ENCODE results near the gene AKR1E2.

AKR1E2 gene

DNA sequence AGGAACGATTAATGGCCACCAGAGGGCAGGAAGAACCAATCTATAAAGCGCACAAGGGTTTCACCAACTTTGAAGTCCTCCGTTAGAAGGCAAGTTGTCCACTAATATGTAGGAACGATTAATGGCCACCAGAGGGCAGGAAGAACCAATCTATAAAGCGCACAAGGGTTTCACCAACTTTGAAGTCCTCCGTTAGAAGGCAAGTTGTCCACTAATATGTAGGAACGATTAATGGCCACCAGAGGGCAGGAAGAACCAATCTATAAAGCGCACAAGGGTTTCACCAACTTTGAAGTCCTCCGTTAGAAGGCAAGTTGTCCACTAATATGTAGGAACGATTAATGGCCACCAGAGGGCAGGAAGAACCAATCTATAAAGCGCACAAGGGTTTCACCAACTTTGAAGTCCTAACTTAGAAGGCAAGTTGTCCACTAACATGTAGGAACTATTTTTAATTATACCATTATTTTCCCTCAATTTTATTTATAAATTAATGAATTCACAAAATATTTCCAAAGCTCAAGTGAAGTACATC lies 10.3 kb upstream of the AKR1E2 start:
- peak; percentile 29 for DNase-seq

GRCh38 chr10:4816966-4817365 lies 9.0 kb upstream of the AKR1E2 start:
- DNase-seq = no peak

- DNase-seq = no peak
Observed at GRCh38 chr10:4819067-4819466, 6.9 kb upstream of the AKR1E2 start.

DNA sequence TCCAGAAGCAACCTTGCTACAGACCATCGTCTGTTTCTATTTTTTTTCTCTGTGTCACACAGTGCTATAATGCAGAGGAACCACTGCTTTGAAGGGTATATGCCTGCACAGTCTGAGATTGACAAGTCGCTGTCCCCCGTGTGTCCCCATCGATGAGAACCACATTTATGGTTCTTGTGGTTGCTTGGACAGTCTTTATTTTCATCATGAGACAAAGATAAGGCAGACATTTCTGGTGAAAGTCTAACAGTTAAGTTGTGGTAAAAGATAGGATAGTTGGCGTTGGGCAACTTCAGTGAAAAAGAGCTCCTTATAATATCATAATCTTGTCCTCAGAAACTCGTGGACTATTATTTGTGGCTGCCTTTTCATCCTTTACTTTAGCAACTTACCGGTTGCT lies 6.3 kb upstream of the AKR1E2 start:
- DNase-seq = no peak

DNA sequence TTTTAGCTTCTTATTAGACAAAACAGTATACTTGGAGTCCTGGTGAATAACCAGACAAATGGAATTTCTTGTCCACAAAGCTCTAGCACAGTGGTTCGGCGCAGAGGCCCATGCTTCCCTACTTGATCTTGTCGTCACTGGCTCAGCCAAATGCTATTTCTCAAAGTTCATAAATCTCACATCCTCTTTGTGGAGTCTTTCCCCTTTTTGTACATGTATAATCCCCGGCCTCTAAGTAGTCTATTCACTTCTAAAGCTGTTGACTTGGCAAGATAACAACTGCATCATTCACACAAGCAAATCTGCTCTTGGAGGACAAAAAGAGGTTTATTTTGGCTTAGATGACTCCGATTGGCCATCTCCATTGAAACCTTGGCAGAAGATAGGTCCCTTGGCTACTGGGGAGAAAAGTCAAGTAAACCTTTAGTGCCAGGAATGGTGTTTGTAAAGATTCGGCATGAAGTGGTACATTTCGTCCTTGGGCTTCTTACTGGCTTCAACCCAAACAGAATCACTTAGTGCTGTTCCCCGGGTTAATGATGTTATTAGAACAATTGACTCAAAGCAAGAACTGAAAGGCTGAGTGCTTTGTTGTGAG lies 5.1 kb upstream of the AKR1E2 start:
- peak; percentile 82 for DNase-seq

GRCh38 chr10:4822208-4822607 lies 3.8 kb upstream of the AKR1E2 start:
- DNase-seq = no peak

DNA sequence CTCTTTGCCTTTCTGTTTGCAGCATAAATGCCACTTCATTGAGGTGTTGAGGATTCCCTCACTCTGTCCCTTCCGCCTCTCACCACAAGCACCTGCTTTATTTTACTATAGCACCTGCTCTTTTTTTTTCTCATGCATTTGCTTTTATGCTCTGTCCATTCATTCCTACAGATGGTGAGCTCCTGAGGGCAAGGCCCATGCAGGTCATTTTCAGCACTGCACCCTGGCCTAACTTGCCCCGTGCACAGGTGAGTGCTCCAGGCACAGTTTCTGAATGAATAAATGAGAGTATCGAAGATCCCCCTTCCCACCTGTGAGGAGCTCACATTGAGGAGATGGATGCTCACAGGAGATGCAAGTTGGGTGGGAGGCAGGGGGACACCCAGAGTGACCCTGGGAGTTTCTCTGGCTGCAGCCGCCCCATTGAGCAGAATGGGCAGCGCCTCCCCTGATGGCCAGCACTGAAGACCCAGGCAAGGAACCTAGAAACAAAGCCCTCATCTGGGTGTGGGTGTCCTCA lies 1.2 kb upstream of the AKR1E2 start:
- no peak for DNase-seq

- no peak for DNase-seq
Observed at GRCh38 chr10:4825456-4825867, 545 bp upstream of the AKR1E2 start.

- no peak for DNase-seq
Observed at GRCh38 chr10:4826792-4827324, 851 bp downstream of the AKR1E2 start.

- no peak for DNase-seq
Observed at GRCh38 chr10:4828005-4828404, 2.0 kb downstream of the AKR1E2 start.

GRCh38 chr10:4830551-4830950 lies 4.5 kb downstream of the AKR1E2 start:
- no peak for DNase-seq

GRCh38 chr10:4831091-4831490 lies 5.1 kb downstream of the AKR1E2 start:
- DNase-seq = no peak

DNA sequence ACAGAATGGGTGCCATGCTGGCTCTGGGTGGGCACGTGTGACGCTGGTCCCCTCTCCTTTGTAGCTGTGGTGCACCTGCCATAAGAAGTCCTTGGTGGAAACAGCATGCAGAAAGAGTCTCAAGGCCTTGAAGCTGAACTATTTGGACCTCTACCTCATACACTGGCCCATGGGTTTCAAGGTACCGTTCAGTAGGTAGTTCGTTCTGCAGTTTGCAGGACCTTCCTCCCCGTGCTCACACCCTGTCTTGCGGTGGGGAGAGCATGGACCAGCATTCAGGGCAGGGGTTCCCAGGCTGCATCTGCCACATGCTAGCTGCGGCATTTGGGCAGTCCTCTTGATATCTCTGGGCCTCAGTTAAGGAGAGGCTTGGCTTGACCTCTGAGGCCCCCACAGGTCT lies 7.3 kb downstream of the AKR1E2 start:
- DNase-seq = no peak

DNA sequence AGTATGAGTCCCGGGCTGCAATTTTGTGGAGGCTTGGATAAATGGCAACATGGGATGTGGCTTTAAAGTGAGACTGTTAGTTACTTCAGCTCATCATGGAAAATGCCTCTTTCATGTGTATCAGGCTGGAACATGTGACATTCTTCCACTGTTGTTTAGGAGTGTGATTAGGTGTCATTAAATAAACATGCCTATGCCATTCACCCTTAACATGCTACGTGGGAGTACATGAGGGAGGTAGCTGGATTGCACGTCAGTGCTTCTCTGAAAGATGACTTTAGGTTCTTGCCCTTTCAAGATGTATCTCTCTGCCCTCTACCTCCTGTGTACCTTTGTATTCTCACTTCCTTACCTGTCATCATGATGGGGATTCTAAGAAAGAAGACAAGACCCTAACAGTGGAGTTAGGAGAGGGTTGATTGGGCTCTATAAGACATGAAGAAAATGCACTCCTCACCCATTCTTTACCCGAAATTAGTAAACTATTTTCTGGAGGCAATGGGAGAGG lies 8.9 kb downstream of the AKR1E2 start:
- DNase-seq = no peak

- no peak for DNase-seq
Observed at GRCh38 chr10:4835494-4835918, 9.5 kb downstream of the AKR1E2 start.

GRCh38 chr10:4836416-4836969 lies 10.5 kb downstream of the AKR1E2 start:
- DNase-seq = no peak

DNA sequence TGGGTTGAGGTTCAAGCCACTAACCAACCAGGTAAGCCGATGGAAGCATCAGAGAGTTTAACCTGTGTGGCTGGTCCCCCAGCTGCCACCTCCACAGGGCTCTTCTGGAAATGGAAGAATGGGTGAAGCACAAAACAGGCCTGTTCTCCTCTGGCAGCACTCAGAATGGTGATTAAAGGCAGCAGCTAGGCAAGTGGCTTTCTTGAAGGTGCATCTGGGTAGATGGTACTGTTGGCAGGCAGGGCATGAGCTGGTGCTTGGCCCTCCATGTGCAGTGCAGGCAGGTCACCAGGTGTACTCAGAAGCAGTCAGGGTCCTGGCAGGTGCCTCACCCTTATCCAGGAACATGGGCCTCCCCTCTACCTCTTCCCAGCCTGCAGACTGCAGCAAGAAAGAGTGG lies 11.5 kb downstream of the AKR1E2 start:
- no peak for DNase-seq

DNA sequence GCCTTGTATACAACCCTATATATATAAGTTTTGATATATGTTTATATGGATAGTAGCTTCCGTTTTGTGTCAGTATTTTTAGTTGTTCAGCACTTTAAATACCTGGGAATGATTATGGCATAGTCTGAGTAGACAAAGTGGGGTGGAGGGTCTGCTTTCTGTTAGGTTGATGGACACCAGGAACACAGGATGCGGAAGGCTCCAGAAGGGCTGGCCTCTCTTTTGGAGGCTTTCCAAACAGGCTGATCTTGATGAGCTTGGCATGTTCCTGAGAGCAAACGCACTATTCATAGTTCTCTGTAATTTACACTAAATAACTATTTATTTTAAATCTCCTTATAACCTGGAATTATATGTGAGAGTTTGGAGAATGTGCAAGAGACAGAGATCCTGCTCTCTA lies 12.7 kb downstream of the AKR1E2 start:
- DNase-seq = no peak

DNA sequence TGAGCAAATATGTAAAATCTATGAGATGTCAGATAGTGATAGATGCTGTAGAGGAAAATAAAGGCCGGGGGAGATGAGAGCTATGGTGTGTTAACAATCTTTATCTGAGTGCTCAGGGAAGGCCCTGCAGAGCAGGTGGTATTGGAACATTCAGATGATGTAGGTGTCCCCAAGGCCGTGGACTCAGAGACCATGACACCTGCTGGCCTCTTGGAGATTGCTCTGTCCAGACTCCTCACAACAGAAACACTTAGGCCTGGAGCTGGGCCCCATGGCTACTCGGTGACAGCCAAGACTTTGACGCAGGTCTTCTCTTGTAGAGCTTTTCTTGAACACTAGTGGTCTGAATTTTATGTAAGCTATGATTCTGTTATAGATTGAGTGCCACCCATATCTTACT lies 13.3 kb downstream of the AKR1E2 start:
- DNase-seq = no peak

- no peak for DNase-seq
Observed at GRCh38 chr10:4840151-4840550, 14.1 kb downstream of the AKR1E2 start.

GRCh38 chr10:4843525-4844180 lies 17.6 kb downstream of the AKR1E2 start:
- DNase-seq = no peak

DNA sequence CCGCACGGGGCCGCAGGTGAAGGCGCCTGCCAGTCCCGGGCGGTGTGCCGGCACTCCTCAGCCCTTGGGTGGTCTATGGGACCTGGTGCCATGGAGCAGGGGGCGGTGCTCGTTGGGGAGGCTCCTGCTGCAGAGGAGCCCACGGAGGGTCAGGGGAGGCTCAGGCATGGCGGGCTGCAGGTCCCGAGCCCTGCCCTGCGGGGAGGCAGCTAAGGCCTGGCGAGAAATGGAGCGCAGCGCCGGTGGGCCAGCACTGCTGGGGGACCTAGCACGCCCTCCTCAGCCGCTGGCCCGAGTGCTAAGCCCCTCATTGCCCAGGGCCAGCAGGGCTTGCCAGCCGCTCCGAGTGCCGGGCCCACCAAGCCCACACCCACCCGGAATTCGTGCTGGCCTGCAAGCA lies 18.9 kb downstream of the AKR1E2 start:
- no peak for DNase-seq

GRCh38 chr10:4845766-4846165 lies 19.8 kb downstream of the AKR1E2 start:
- DNase-seq = no peak

GRCh38 chr10:4846775-4847174 lies 20.8 kb downstream of the AKR1E2 start:
- no peak for DNase-seq

Data from inflammatory macrophage treated with lipopolysaccharide for 4 hours (primary cell).